GM19463 (cell line): ENCODE measurements around the gene SCLY.

Experiments used
- ATAC-seq: cut with Tn5 transposase; IDR thresholded peaks from one replicate; pipeline ENCODE4 v1.9.1; 2021; ENCODE audit warnings: mild to moderate bottlenecking, moderate library complexity; ENCODE audit not compliant: unreplicated experiment

SCLY gene

DNA sequence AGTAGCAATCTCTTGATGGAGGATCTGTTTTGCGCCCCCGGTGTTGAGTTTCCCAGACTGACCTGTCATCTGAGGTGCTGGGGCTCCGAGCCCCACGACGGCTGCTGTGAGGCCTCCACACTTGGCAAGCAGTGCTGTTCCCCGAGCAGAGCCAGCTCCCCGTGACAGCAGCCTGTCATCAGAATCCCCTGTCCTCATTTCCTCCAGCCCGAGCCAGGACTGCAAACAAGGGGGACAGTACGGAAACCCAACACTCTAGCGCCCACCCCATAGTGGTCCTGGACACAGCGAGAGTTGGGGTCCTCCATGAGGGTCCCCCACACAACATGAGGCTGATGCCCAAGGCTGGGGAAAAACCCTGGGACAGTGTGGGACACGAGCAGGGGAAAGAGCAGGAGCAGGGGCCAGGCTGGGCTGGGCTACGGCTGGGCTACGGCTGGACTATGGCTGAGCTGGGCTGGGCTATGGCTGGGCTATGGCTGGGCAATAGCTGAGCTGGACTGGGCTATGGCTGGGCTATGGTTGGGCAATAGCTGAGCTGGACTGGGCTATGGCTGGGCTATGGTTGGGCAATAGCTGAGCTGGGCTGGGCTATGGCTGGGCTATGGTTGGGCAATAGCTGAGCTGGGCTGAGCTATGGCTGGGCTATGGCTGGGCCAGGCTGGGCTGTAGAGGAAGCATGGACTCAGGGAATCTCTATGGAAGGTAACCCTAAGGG, 76.2 kb downstream of the SCLY start:
- ATAC-seq, result no peak

DNA sequence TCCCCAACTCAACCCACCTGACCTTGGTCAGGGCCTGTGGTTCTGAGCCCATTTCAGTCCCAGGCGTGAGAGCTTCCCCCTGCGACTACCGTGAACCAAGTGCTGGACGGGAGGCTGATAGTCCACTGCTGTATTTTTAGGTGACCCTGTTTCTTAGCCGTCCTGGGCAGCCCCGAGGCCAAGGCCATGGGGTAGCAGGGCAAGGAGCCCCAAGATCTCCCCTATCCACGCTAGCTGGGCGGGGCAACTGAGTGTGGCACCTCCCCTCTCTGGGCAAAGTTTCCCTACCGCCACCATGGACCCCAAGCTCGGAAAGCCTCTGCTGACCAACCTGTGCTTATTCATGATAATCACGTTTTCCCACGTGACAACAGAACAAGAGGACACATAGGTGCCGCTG, 77.1 kb downstream of the SCLY start:
- ATAC-seq, result no peak

DNA sequence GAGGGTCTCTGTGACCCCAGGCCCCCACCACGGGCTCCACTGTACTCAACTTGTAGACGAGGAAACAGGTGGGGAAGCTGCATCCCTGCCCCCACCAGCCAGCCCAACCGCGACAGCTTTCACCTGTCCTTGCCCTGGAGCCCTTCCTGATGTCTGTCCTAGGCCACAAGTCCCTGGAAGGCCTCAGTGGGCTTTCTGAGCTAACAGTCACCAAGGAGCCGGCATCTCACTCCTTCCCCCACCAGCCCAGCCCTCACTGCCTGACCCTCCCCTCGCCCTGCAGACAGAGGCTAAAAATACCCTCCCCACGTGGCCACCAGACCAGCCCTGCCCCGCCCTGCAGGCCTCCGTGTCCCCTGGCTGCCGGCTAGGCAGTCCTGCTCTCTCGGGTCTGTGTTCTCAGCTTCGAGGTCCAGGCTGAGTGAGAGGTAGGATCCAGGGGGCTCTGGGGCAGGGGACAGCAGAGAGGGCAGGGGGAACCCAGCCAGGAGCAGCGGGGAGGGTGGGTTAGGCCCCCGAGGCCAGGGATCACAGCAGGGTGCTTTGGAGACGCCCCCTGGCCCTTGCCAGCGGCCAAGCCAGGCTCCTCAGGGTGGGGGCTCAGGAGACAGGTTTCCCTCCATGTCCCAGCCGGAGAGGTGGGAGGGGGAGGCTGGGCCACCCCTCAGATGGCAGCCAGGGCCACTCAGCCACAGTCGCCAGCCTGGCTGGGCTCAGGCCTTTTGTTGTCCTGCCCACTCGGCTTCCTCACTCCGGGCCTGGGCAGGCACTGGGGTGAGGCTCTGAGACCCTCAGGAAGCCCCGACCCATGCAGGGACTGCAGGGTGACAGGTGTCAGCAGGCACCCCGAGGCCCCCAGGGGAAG, 77.8 kb downstream of the SCLY start, which contains the start of gene KLHL30:
KLHL30 (plus strand) TSS at position 338 of the 865 bp plus-strand sequence. CDS start 2,087 bp downstream, outside the sequence.
- ATAC-seq, result no peak

DNA sequence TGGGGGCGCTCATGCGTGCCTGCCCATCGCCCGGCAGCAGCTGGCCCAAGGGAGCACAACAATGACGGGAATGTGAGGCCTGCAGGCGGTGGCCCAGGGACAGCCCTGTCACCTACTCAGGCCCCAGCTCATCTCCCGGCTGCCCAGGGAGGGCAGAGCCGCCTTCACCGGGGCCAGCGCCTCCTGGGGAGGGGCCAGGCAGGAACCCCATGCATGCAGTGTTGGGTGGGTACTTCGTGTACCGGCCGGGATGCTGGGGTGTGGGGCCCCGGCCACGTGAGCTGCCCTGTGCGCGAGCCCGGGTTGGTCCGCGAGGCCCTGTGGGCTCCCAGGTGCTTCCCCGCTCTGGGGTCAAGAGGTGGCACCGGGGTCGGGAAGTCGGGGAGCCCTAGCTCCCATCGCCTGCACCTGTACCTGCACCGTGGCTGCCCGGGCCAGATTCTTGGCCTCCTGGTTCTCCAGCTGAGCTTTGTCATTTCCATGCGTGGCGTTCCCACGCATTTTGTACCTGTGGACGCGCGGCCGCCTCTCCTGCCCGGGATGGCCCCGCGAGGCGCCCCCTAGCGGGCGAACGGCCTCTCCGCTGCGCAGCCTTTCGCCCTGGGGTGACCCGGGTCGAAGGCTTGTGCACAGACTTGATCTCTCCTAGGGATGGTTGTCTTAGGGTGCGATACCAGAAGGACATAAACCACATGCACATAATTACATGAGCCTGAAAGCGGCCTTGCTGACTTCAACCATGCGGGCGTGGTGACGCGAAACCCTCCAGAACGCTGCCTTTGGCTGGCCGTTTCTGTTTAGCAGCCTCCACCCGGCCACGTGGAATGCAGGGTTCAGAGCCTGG, 78.6 kb downstream of the SCLY start:
- ATAC-seq, result no peak

DNA sequence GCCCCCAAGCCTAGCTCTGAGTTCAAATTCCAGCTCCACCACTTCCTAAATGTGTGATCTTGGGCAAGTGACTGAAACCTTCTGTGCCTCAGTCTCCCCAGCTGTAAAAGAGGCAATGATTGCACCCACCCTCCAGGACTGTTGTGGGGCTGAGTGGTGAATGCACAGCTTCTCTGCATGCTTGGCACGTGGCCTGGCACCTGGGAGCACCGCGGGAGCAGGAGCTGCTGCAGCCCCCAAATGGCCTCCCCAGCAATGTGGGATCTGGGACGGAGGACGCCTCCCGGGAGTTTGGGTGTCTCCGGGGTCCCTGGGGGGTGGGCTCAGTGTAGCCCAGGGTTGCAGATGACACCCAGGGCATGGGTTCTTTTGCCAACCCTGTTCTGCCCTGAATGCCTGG, 79.2 kb downstream of the SCLY start:
- no peak for ATAC-seq

DNA sequence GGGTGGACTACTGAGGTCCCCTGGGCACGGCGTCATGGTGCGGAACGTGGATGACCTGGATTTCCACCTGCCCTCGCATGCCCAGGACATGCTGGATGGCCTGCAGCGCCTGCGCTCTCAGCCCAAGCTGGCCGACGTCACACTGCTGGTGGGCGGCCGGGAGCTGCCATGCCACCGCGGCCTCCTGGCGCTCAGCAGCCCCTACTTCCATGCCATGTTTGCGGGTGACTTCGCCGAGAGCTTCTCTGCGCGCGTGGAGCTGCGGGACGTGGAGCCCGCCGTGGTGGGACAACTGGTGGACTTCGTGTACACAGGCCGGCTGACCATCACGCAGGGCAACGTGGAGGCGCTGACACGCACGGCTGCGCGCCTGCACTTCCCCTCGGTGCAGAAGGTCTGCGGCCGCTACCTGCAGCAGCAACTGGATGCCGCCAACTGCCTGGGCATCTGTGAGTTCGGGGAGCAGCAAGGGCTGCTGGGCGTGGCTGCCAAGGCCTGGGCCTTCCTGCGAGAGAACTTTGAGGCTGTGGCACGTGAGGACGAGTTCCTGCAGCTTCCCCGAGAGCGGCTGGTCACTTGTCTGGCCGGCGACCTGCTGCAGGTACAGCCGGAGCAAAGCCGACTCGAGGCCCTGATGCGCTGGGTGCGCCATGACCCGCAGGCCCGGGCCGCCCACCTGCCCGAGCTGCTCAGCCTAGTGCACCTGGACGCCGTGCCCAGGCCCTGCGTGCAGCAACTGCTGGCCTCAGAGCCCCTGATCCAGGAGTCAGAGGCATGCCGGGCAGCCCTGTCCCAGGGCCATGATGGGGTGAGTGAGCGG, 80.1 kb downstream of the SCLY start:
- no peak for ATAC-seq

DNA sequence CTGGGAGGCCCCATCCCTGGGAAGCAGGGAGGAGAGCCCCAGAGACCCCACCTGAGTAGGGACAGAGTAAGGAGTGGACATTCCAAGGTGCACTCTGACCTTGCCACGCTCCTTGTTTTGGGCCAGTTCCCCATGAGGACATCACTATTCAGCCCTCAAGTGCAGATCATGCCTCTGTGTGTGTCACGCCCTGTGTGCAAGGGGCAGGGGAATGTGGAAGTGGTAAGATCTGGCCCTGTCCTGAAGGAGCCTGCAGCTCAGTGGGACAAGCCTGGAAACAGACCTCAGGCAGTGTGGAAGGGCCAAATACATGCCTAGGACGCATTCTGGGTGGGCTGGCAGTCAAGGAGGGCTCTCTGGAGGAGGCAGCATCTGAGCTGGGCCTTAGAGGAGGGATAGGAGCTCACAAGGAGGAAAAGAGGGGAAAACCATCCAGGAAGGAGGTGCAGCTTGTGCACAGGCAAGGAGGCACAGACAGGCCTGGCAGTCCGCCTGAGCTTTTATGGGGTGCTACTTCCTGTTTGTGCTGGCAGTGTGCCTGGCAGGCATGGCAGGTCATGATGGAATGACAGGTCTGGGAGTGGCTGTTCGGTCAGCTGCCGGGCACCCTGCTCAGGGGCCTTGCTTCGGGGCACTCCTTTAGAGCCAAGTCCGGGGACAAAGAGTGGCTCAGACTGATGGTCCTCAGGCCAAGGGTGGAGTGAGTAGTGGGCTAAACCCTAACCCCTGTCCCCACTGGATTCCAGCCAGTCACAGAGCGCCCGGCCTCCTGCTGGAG, 80.9 kb downstream of the SCLY start:
- ATAC-seq, result no peak

DNA sequence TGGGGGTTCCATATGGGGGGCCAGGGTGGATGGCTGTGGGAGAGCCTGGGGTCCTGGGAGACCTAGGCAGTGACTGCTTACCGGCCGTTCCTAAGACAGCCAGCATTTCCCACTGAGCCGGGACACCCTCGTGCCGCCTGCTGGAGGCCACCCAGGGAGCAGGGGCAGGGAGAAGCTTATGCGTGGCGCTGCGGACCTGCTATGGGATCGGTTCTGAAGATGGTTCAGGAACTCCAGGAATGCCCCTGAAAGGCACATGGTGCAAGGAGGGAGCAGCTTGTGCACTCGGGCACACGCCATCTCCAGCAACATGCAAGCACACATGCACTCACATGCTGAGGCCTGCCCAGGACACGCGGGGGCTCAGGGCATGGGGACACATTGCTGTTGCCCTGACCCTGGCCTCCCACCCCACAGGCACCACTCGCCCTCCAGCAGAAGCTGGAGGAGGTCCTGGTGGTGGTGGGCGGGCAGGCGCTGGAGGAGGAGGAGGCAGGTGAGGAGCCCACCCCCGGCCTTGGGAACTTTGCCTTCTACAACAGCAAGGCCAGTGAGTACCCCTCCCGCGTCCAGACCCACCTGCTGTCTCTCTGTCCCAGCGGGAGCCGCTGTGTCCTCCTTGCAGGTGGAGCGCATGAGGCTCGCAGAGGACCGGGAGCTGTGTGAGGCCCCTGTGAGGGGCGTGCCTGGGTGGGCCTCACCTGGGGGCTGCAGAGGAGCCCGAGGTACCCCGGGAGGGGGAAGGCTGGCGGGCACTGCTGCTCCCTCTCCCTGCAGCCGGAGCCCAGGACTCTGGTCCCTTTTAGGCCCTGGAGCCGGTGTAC, 81.8 kb downstream of the SCLY start:
- no peak for ATAC-seq

DNA sequence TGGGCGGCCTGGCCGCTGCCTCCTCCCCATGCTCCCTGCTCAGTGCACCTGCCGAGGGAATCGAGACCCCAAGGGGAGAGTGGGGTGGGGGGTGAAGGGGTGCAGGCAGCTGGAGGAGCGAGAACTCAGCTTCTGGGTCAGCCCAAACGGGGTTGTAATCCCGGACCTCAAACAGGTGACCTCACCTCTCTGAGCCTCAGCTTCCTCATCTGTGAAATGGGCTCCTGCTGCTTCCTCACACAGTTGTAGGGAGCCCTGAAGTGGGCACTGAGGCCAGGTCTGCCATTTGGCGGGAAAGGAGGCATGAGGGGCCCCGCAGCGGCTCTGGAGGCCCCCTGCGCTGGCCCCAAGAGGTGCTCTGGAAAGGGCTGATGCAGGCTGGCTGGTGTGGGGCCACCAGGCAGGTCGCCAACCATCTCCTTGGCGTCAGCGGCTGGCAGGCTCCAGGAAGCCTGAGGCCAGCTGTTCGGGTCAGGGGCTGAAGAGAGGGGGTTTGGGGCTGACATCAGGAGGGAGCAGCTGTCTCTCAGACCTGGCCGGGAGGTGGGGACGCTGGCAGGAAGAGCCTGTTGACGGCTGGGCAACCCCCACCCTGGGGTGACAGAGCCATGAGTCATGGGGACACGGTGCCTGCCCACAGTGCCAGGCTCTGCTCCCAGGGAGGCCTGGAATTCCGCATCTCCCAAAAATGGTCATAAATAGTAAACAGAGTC, 82.6 kb downstream of the SCLY start:
- no peak for ATAC-seq

DNA sequence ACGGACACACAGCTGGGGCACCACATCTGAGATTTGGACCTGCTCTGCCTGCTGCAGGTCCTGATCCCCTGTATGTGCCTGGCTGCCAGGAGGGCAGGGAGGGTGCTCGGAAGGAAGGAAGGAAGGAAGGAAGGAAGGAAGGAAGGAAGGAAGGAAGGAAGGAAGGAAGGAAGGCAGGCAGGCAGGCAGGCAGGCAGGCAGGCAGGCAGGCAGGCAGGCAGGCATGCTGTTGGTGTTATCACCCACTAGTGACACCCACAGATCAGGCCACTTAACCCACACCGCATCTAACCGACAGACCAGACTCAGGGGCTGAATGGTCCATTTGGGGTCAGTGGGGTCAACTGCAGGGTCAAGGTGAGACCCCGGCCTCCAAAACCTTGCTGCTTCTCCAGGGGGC, 83.5 kb downstream of the SCLY start:
- no peak for ATAC-seq

DNA sequence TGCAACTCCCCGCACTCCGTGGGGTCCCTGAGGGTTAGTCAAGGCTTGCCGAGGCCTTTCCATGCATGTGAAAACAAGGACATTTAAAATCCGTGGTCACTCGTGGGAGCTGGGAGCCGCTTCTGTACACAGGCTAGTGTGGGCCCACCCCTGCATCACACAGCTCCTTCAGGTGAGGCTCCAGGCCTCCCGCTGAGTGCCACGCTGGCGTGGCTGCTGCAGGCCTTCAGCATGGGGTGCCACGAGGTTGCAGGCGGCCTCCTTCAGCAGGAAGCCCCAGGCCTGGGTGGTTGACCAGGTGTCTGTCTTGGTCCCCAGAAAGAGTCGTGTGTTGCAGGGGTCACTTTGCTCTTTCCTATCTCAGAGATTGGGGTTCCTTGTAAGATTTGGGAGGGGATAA, 84.2 kb downstream of the SCLY start:
- no peak for ATAC-seq

DNA sequence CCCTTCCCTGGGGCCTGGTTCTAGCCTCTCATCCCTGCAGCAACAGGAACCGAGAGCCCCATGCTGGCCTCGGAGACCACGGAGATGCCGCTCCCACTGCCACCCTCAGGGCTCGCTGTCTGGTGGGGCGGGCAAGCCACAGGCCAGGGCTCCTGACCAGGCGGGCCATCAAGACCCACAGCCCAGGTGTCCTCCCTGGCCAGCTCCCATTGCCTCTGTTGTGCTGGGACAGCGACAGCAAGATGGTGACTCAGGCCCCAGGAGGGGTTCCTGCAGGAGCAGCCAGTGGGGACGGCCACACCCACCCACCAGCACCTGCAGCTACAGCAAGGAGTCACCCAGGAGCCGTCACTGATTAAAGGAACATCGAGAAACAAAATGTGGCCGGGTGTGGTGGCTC, 85.0 kb downstream of the SCLY start:
- ATAC-seq, result no peak

DNA sequence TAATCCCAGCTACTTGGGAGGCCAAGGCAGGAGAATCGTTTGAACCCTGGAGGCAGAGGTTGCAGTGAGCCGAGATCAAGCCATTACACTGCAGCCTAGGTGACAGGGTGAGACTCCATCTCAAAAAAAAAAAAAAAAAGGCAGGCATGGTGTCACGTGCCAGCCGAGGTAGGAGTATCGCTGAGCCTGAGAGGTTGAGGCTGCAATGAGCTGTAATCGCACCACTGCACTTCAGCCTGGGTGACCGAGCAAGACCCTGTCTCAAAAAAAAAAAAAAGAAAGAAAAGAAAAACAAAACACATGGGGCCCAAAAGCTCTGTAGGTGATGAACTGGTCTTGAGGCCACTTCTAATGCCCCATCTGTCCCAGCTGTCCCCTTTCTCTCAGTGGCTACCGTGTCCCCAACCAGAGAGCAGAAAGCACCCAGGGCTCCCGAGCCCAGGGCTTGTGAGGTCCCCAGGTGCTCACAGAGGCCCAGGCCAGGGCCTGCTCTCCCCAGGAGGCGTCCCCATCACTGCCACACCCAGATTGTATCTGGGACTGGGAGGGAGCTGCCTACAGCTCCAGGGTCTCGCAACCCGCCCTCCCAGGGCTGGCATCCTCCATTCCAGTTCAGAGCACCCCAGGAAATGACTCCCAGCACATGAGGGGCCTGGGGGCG, 86.2 kb downstream of the SCLY start:
- ATAC-seq, result no peak

DNA sequence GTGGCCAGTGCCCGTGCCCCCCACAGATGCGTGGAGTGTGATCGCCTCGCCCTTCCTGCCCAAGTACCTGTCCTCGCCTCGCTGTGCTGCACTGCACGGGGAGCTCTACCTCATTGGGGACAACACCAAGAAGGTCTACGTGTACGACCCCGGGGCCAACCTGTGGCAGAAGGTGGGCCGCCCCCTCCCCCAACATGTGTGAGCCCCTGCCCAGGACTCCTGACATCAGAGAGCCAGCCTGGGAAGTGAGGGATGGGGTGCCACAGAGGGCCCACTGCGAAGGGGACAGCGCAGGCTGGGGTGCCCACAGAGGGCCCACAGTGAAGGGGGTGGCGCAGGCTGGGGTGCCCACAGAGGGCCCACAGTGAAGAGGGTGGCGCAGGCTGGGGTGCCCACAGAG, 88.2 kb downstream of the SCLY start:
- no peak for ATAC-seq
